GM23338 (cell line): Measurements from ENCODE around the gene TASP1. TPM values are rescaled to one million over a fixed set of nuclear protein-coding genes. Genes with fewer than 3 reads are reported as not detected.

Source experiments
- ATAC-seq: fragments of 200-7000 bp; cut with Tn5 transposase; 3 replicates; pipeline ENCODE4 v1.9.1; 2020
- DNase-seq: peaks from one replicate; pipeline ENCODE4 v3.0.0-alpha.2; 2015; ENCODE audit warnings: low spot score
- H2AFZ ChIP-seq: fragments of 200-600 bp; sonication (generic); 2 replicates; pipeline ENCODE4 v1.8.0; 2016; ENCODE audit warnings: antibody characterized with exemption, mild to moderate bottlenecking, moderate library complexity
- H3F3A ChIP-seq: fragments of 200-600 bp; sonication (generic); replicated peaks from 2 replicates; pipeline ENCODE4 v1.8.0; 2017; ENCODE audit warnings: antibody characterized with exemption, mixed run types, low read depth
- H3K27ac ChIP-seq: fragments of 200-600 bp; sonication (generic); 2 replicates; pipeline ENCODE4 v1.6.1; 2016; ENCODE audit warnings: low read depth
- H3K27me3 ChIP-seq: fragments of 200-600 bp; sonication (generic); 2 replicates; pipeline ENCODE4 v1.8.0; 2016; ENCODE audit warnings: mild to moderate bottlenecking, mixed run types, moderate library complexity; ENCODE audit not compliant: insufficient read depth
- H3K36me3 ChIP-seq: fragments of 200-600 bp; sonication (generic); 2 replicates; pipeline ENCODE4 v1.8.0; 2016; ENCODE audit warnings: mild to moderate bottlenecking; ENCODE audit not compliant: insufficient read depth
- H3K4me1 ChIP-seq: fragments of 200-600 bp; sonication (generic); 2 replicates; pipeline ENCODE4 v1.8.0; 2016; ENCODE audit warnings: mild to moderate bottlenecking, moderate library complexity; ENCODE audit not compliant: insufficient read depth
- H3K4me2 ChIP-seq: fragments of 200-600 bp; sonication (generic); 2 replicates; pipeline ENCODE4 v1.7.1; 2017; ENCODE audit warnings: mixed run types
- H3K4me3 ChIP-seq: fragments of 200-600 bp; sonication (generic); 2 replicates; pipeline ENCODE4 v1.6.1; 2016; ENCODE audit warnings: mixed run types
- H3K79me2 ChIP-seq: fragments of 200-600 bp; sonication (generic); replicated peaks from 2 replicates; pipeline ENCODE4 v1.8.0; 2017; ENCODE audit warnings: mild to moderate bottlenecking; ENCODE audit not compliant: insufficient read depth
- H3K9me2 ChIP-seq: fragments of 200-600 bp; sonication (generic); 2 replicates; pipeline ENCODE4 v1.8.0; 2017; ENCODE audit not compliant: insufficient read depth
- H4K20me1 ChIP-seq: fragments of 200-600 bp; sonication (generic); replicated peaks from 2 replicates; pipeline ENCODE4 v1.8.0; 2017; ENCODE audit warnings: mild to moderate bottlenecking; ENCODE audit not compliant: insufficient read depth
- H3K27ac Mint-ChIP-seq: 2 replicates; pipeline ENCODE4 v1.8.0; 2020; ENCODE audit warnings: inconsistent platforms, mild to moderate bottlenecking, moderate library complexity, mixed read lengths
- H3K27me3 Mint-ChIP-seq: 3 replicates; pipeline ENCODE4 v1.8.0; 2022; ENCODE audit warnings: low read depth, mild to moderate bottlenecking, moderate library complexity, mixed read lengths, inconsistent platforms; ENCODE audit not compliant: insufficient read depth, poor library complexity
- H3K36me3 Mint-ChIP-seq: 3 replicates; pipeline ENCODE4 v1.8.0; 2021; ENCODE audit warnings: low read depth, mild to moderate bottlenecking, inconsistent platforms, moderate library complexity, mixed read lengths
- H3K4me1 Mint-ChIP-seq: 3 replicates; pipeline ENCODE4 v1.8.0; 2020; ENCODE audit warnings: mild to moderate bottlenecking, inconsistent platforms, mixed read lengths
- H3K4me3 Mint-ChIP-seq: 3 replicates; pipeline ENCODE4 v1.8.0; 2021; ENCODE audit warnings: moderate library complexity, mild to moderate bottlenecking, inconsistent platforms, mixed read lengths
- H3K9me3 Mint-ChIP-seq: 3 replicates; pipeline ENCODE4 v1.8.0; 2020; ENCODE audit warnings: moderate library complexity, mild to moderate bottlenecking, inconsistent platforms, mixed read lengths
- CREB1 ChIP-seq: fragments of 250-450 bp; sonication (Bioruptor Pico); IDR thresholded peaks from 2 replicates; pipeline ENCODE4 v1.5.0; 2020; ENCODE audit warnings: low read depth, mild to moderate bottlenecking, moderate library complexity
- EZH2phosphoT487 ChIP-seq: fragments of 200-600 bp; sonication (generic); IDR thresholded peaks from one replicate; pipeline ENCODE4 v1.8.1; 2018; ENCODE audit warnings: antibody characterized with exemption; ENCODE audit not compliant: unreplicated experiment
- JUNB ChIP-seq: IDR thresholded peaks from one replicate; pipeline ENCODE4 v1.6.1; 2016; ENCODE audit warnings: antibody characterized with exemption; ENCODE audit not compliant: unreplicated experiment
- POLR2AphosphoS5 ChIP-seq: IDR thresholded peaks from 2 replicates; pipeline ENCODE4 v1.6.1; 2016; ENCODE audit warnings: antibody characterized with exemption, low read depth
- STAT1 ChIP-seq: IDR thresholded peaks from one replicate; pipeline ENCODE4 v1.6.1; 2016; ENCODE audit warnings: antibody characterized with exemption; ENCODE audit not compliant: unreplicated experiment
- ZNF114 ChIP-seq: fragments of 250-450 bp; sonication (Bioruptor Pico); IDR thresholded peaks from 2 replicates; pipeline ENCODE4 v1.5.0; 2020; ENCODE audit warnings: mild to moderate bottlenecking, moderate library complexity
- ZNF331 ChIP-seq: fragments of 250-450 bp; sonication (Bioruptor Pico); IDR thresholded peaks from 2 replicates; pipeline ENCODE4 v1.5.0; 2020; ENCODE audit warnings: low read depth, mild to moderate bottlenecking, moderate library complexity
- polyA plus RNA-seq: library from polyadenylated mRNA; unstranded; fragments of >200 nt; fragmentation: Nextera tagmentation; extraction: Ambion mirVana; gene quantifications from 2 replicates; pipeline ENCODE4 v1.2.1, GENCODE V29; 2016
- total RNA-seq: library from RNA; depleted of rRNA; stranded (reverse); fragments of >200 nt; shearing (Covaris generic); gene quantifications from 2 replicates; pipeline ENCODE4 v1.2.3, GENCODE V29; 2014
- TF ChIP-seq, protein P1 (sequence below): IDR thresholded peaks from one replicate; pipeline ENCODE4 v1.6.1; 2018; ENCODE audit warnings: antibody characterized with exemption; ENCODE audit not compliant: unreplicated experiment
- TF ChIP-seq, protein P2 (sequence below): fragments of 250-450 bp; sonication (Bioruptor Pico); IDR thresholded peaks from 2 replicates; pipeline ENCODE4 v1.5.0; 2020; ENCODE audit warnings: mild to moderate bottlenecking, moderate library complexity
- TF ChIP-seq, protein P3 (sequence below), 2 experiments: fragments of 200-600 bp in 1 of 2; sonication (generic) in 1 of 2; conservative IDR thresholded peaks; 2 replicates each; pipeline versions ENCODE4 v1.5.1 to v1.6.1; 2016 to 2017; ENCODE audit warnings: antibody characterized with exemption in 2 of 2, low read depth in 2 of 2, mild to moderate bottlenecking in 2 of 2, moderate library complexity in 1 of 2

Gene TASP1
- total and polyA plus RNA-seq, 2 experiments from 2014 or later, result 9.7 to 9.8 TPM

DNA sequence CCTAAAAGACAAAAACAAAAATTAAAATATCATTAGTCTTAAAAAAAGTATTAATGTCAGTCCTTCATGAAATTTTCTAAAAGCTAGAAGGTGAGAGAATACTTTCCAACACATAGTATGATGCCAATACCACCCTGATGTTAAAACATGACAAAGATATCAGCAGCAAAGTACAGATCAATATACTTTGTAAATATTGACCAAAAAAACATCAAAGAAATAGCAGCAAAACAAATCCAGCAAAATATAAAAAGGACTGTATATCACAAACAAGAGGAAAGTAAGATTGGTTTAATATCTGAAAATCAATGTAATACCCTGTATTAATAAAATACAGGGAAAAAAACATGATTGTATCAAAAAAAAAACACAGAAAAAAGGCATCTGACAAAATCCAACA, 51.4 kb downstream of the TASP1 start:
- H3K27ac ChIP-seq, result no peak overlapping the region
- Mint-ChIP-seq H3K27me3 (peaks cover 1% of the 10 kb centered on the region), H3K27ac (no peak overlapping the region), H3K36me3 (peaks cover 42% of the 10 kb centered on the region), H3K4me1 (no peaks in the 10 kb centered on the region; the same call in 2 of the 3 replicates), H3K9me3 (peaks cover 15% of the 10 kb centered on the region), H3K4me3 (no peak overlapping the region)
- TF ChIP-seq POLR2AphosphoS5 (no peak), ZNF114 (CRISPR knock-in tag) (no peak), STAT1 (no peak), JUNB (no peak), EZH2phosphoT487 (no peak), ZNF331 (CRISPR knock-in tag) (no peak), CREB1 (no peak)
- TF ChIP-seq, protein P1, sequence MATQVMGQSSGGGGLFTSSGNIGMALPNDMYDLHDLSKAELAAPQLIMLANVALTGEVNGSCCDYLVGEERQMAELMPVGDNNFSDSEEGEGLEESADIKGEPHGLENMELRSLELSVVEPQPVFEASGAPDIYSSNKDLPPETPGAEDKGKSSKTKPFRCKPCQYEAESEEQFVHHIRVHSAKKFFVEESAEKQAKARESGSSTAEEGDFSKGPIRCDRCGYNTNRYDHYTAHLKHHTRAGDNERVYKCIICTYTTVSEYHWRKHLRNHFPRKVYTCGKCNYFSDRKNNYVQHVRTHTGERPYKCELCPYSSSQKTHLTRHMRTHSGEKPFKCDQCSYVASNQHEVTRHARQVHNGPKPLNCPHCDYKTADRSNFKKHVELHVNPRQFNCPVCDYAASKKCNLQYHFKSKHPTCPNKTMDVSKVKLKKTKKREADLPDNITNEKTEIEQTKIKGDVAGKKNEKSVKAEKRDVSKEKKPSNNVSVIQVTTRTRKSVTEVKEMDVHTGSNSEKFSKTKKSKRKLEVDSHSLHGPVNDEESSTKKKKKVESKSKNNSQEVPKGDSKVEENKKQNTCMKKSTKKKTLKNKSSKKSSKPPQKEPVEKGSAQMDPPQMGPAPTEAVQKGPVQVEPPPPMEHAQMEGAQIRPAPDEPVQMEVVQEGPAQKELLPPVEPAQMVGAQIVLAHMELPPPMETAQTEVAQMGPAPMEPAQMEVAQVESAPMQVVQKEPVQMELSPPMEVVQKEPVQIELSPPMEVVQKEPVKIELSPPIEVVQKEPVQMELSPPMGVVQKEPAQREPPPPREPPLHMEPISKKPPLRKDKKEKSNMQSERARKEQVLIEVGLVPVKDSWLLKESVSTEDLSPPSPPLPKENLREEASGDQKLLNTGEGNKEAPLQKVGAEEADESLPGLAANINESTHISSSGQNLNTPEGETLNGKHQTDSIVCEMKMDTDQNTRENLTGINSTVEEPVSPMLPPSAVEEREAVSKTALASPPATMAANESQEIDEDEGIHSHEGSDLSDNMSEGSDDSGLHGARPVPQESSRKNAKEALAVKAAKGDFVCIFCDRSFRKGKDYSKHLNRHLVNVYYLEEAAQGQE, result no peak
- TF ChIP-seq, protein P2, sequence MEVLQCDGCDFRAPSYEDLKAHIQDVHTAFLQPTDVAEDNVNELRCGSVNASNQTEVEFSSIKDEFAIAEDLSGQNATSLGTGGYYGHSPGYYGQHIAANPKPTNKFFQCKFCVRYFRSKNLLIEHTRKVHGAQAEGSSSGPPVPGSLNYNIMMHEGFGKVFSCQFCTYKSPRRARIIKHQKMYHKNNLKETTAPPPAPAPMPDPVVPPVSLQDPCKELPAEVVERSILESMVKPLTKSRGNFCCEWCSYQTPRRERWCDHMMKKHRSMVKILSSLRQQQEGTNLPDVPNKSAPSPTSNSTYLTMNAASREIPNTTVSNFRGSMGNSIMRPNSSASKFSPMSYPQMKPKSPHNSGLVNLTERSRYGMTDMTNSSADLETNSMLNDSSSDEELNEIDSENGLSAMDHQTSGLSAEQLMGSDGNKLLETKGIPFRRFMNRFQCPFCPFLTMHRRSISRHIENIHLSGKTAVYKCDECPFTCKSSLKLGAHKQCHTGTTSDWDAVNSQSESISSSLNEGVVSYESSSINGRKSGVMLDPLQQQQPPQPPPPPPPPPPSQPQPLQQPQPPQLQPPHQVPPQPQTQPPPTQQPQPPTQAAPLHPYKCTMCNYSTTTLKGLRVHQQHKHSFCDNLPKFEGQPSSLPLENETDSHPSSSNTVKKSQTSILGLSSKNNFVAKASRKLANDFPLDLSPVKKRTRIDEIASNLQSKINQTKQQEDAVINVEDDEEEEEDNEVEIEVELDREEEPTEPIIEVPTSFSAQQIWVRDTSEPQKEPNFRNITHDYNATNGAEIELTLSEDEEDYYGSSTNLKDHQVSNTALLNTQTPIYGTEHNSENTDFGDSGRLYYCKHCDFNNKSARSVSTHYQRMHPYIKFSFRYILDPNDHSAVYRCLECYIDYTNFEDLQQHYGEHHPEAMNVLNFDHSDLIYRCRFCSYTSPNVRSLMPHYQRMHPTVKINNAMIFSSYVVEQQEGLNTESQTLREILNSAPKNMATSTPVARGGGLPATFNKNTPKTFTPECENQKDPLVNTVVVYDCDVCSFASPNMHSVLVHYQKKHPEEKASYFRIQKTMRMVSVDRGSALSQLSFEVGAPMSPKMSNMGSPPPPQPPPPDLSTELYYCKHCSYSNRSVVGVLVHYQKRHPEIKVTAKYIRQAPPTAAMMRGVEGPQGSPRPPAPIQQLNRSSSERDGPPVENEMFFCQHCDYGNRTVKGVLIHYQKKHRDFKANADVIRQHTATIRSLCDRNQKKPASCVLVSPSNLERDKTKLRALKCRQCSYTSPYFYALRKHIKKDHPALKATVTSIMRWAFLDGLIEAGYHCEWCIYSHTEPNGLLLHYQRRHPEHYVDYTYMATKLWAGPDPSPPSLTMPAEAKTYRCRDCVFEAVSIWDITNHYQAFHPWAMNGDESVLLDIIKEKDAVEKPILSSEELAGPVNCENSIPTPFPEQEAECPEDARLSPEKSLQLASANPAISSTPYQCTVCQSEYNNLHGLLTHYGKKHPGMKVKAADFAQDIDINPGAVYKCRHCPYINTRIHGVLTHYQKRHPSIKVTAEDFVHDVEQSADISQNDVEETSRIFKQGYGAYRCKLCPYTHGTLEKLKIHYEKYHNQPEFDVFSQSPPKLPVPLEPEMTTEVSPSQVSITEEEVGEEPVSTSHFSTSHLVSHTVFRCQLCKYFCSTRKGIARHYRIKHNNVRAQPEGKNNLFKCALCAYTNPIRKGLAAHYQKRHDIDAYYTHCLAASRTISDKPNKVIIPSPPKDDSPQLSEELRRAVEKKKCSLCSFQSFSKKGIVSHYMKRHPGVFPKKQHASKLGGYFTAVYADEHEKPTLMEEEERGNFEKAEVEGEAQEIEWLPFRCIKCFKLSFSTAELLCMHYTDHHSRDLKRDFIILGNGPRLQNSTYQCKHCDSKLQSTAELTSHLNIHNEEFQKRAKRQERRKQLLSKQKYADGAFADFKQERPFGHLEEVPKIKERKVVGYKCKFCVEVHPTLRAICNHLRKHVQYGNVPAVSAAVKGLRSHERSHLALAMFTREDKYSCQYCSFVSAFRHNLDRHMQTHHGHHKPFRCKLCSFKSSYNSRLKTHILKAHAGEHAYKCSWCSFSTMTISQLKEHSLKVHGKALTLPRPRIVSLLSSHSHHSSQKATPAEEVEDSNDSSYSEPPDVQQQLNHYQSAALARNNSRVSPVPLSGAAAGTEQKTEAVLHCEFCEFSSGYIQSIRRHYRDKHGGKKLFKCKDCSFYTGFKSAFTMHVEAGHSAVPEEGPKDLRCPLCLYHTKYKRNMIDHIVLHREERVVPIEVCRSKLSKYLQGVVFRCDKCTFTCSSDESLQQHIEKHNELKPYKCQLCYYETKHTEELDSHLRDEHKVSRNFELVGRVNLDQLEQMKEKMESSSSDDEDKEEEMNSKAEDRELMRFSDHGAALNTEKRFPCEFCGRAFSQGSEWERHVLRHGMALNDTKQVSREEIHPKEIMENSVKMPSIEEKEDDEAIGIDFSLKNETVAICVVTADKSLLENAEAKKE (CRISPR knock-in tag), result no peak
- TF ChIP-seq, protein P3, sequence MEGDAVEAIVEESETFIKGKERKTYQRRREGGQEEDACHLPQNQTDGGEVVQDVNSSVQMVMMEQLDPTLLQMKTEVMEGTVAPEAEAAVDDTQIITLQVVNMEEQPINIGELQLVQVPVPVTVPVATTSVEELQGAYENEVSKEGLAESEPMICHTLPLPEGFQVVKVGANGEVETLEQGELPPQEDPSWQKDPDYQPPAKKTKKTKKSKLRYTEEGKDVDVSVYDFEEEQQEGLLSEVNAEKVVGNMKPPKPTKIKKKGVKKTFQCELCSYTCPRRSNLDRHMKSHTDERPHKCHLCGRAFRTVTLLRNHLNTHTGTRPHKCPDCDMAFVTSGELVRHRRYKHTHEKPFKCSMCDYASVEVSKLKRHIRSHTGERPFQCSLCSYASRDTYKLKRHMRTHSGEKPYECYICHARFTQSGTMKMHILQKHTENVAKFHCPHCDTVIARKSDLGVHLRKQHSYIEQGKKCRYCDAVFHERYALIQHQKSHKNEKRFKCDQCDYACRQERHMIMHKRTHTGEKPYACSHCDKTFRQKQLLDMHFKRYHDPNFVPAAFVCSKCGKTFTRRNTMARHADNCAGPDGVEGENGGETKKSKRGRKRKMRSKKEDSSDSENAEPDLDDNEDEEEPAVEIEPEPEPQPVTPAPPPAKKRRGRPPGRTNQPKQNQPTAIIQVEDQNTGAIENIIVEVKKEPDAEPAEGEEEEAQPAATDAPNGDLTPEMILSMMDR (conservative IDR thresholded peaks at IDR 0.05; ENCODE audit: low read depth in 2 of 2), result no peak
- no peaks in the 10 kb centered on the region for H3K4me1 ChIP-seq
- H3K4me3 ChIP-seq, result no peak overlapping the region
- H3K4me2 ChIP-seq, result no peak overlapping the region
- H3K27me3 ChIP-seq, result no peaks in the 10 kb centered on the region
- ATAC-seq (no peak), DNase-seq (no peak)
- H3F3A ChIP-seq, result no peaks in the 10 kb centered on the region
- H3K9me2 ChIP-seq, result no peaks in the 10 kb centered on the region
- H4K20me1 ChIP-seq, result no peaks in the 10 kb centered on the region
- H2AFZ ChIP-seq, result no peak overlapping the region
- H3K36me3 ChIP-seq, result peaks cover 7% of the 10 kb centered on the region; the same call in 1 of the 2 replicates
- 0 out of 2 replicates have a peak, but pooled peaks cover 4% of the 10 kb centered on the region for H3K79me2 ChIP-seq
